Right renal pelvis (tissue), 4 donors: Measurements from ENCODE around the gene PRDX5. TPM values are rescaled to one million over a fixed set of nuclear protein-coding genes. Genes with fewer than 3 reads are reported as not detected.
"Not testable (repeated sequence)": the region's sequence is repeated elsewhere in the genome, so short reads cannot be mapped to it uniquely, and the experiment has no call there.

Experiments used
- DNase-seq, 4 donors: peaks; one replicate each; pipeline ENCODE4 v3.0.0-alpha.2; 2013; ENCODE audit warnings: low read depth in 4 of 4, low spot score in 3 of 4, missing footprints in 1 of 4
- polyA plus RNA-seq, 4 donors: library from polyadenylated mRNA; unstranded; fragments of 120-200 nt; gene quantifications; one replicate each; pipeline ENCODE4 v1.2.1, GENCODE V29; 2013; ENCODE audit not compliant: insufficient read length in 4 of 4

The PRDX5 gene
- polyA plus RNA-seq, 4 donors = 183 to 250 (median 192) TPM

DNA sequence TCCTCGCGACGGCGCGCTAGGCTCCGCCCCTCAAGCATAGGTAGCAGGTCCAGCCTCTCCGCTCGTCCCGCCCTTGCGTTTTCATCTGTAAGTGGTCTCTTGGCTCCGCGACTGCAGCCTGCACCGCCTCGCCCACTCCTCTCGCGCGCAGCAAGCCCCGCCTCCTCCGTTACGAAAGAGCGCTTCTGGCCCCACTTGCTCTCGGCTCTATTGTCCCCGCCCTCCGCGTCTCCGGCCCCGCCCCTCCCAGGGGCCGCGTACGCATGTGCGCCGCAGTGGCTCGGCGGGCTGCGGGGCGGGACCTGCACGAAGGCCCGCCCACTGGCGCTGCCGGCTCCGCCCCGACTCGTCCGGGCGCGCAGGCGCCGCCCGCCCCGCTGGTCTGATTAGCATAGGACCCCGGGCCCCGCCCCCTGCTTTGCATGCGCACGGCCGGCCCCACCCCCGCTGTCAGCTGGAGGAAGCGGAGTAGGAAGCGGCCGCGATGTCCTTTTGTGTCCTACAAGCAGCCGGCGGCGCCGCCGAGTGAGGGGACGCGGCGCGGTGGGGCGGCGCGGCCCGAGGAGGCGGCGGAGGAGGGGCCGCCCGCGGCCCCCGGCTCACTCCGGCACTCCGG is 12.7 kb upstream of the PRDX5 start, which contains the start of gene ESRRA:
TSS of gene ESRRA (plus strand) at position 450 of the 616 bp plus-strand sequence. CDS start 1,656 bp downstream, outside the sequence.
- DNase-seq = peak; percentile 95 to 97 (median 96)

DNA sequence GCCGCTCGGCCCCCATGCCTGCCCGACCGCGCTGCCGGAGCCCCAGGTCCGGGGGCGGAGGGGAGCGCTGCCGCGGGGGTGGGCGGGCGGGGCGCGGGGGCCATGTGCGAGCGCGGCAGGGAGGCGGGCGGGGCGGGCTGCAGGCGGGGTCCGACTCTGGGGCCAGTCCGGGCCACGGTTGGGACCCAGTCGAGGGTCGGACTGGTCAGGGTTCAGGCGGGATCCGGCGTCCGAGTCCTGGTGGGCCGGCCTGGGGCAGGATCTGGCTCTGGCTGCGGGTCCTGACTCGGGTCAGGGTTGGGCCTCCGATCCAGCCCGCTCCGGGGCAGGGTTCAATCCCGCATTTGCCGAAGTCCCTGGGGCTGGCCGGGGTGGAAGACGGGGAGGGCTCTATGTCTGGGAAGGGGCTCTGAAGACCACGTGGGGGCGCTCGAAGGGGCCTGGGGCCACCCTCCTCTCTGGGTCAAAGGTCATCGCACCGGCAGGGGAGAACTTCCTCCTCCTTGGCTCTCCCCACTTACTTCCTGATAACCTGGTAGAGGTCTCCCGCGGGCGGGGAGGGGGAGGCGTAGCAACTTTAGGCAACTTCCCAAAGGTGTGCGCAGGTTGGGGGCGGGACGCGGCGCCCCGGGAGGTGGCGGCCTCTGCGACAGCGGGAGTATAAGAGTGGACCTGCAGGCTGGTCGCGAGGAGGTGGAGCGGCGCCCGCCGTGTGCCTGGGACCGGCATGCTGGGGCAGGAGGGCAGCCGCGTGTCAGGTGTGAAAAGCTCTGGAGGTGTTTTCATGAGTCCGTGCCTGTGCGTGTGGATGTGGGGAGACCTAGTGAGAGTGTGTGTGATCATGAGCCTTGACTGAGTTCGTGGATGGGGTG is 12.0 kb upstream of the PRDX5 start:
- no peak for DNase-seq

DNA sequence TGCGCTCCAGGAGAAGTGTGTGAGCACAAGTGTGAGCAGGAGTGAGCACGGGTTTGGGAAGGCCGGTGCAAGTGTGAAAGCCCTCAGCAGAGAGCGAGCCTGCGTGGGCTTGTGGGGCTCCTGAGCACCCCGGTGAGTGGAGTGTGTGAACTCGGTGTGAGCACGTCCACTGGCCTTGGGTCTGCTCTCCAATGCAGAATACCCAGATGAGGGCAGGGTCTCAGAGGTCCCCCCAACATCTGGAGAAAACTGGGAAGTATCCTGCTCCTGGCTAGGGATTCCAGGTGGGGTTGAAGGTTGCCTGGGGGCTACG is 11.4 kb upstream of the PRDX5 start:
- no peak for DNase-seq

DNA sequence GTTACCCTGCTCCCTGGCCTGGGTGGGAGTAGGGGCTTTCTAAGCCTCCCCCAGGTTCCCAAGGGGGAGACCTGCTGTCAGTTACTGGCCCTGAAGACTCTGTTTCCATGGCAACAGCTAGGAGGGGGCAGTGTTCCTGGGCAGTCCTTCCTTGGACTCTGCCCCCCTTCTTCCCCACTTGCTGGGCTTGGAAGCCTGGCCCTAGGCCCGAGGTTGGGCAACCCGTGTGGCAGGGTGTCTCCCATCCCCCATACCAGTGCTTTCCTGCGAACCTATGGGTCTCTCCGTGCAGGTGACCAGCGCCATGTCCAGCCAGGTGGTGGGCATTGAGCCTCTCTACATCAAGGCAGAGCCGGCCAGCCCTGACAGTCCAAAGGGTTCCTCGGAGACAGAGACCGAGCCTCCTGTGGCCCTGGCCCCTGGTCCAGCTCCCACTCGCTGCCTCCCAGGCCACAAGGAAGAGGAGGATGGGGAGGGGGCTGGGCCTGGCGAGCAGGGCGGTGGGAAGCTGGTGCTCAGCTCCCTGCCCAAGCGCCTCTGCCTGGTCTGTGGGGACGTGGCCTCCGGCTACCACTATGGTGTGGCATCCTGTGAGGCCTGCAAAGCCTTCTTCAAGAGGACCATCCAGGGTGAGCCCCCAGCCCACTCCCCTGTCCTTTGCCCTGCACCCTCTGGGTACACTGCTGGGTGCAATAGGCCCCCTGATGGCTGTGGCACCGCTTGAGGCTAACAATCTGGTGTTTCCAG is 10.9 kb upstream of the PRDX5 start:
- no peak for DNase-seq

DNA sequence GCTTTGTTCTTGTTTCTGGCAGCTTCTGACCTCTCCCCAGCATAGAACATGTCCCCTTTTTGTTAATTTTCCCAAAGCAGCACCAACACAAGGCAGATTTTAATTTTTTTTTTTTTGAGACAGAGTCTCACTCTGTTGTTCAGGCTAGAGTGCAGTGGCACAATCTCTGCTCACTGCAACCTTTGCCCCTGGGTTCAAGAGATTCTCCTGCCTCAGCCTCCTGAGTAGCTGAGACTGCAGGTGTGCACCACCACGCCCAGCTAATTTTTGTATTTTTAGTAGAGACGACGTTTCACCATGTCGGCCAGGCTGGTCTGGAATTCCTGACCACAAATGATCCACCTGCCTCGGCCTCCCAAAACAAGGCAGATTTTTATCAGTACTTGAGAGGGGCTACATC is 10.1 kb upstream of the PRDX5 start:
- not testable (repeated sequence) for DNase-seq

DNA sequence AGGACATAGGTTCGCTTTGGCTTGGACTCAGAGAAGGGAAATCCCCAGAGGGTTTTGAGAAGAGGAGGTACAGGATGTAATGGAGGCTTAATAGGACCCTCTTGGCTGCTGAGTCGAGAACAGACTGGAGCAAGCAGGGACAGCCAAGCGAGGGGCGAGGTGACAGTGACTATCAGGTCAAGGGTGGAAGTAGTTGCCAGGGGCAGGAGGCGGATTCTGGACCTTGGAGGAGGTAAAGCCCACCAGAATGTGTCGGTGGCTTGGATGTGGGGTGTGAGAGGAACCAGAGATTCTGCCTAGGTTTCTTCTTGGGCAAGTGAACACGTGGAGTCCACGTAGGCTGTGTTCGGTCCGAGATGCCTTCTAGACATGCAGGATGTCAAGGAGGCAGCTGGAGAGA is 5.0 kb upstream of the PRDX5 start:
- DNase-seq = no peak

DNA sequence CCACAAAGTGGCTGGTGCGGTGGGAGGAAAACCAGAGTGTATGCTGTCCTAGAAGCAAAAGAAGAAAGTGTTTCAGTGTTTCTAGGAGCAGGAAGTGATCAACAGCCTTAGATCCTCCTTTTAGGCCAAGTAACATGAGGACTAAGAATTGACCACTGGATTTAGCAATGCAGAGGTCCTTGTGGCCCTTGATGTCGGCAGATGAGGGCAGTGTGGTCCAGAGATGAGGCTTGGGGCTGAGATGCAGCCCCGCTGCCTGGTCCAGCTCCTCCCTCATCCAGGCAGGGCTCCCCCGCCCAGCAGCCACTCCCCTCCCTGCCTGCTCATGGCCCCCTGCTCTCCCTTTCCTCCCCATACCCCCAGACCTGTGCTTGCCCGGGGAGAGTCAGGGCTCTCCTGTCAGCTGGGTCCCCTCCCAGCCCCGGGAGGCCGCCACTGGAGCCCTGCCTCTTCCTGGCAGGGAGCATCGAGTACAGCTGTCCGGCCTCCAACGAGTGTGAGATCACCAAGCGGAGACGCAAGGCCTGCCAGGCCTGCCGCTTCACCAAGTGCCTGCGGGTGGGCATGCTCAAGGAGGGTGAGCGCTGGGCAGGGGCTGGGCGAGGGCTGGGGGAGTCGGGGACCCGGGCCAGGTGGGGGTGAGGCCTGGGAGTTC is 4.3 kb upstream of the PRDX5 start:
- no peak for DNase-seq

DNA sequence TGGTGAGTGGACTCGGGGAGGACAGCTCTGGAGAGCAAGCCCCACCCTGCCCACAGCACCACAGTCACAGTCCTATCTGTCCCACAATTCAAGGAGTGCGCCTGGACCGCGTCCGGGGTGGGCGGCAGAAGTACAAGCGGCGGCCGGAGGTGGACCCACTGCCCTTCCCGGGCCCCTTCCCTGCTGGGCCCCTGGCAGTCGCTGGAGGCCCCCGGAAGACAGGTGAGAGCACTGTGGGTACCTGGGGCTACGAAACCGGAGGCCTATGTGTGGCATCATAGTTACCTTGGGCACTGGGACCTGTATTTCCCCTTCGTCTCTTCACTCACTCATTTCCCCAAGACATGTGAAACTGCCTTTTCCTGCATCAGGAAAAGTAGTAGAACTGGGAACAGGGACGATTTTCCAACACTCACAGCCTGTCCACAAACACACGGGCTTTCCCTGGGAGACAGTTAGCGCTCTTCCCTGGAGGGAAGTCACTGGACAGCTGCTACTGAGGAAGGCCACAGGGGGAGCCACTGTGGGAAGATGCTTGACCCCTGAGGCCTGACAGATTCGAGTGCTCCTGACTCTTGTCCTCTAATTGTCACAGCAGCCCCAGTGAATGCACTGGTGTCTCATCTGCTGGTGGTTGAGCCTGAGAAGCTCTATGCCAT is 3.6 kb upstream of the PRDX5 start:
- no peak for DNase-seq

DNA sequence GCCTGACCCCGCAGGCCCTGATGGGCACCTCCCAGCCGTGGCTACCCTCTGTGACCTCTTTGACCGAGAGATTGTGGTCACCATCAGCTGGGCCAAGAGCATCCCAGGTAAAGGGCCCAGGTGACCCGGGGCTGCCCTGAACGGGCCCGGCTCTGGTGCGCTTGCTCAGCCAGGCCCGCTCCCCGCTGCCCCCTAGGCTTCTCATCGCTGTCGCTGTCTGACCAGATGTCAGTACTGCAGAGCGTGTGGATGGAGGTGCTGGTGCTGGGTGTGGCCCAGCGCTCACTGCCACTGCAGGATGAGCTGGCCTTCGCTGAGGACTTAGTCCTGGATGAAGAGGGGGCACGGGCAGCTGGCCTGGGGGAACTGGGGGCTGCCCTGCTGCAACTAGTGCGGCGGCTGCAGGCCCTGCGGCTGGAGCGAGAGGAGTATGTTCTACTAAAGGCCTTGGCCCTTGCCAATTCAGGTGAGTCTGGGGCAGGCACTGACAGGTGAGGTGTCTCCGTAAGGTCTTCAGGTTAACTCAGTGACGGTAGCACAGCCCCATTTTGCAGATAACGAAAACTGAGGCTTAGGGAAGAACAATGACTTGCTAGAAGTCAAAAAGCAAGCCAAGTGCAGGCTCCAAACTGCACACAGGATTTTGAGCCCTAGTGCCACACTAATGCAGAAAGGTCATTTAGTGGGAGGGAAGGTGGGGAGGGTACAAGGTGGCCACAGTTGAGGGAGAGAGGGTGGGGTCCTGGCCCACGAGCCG is 2.9 kb upstream of the PRDX5 start:
- DNase-seq = no peak

DNA sequence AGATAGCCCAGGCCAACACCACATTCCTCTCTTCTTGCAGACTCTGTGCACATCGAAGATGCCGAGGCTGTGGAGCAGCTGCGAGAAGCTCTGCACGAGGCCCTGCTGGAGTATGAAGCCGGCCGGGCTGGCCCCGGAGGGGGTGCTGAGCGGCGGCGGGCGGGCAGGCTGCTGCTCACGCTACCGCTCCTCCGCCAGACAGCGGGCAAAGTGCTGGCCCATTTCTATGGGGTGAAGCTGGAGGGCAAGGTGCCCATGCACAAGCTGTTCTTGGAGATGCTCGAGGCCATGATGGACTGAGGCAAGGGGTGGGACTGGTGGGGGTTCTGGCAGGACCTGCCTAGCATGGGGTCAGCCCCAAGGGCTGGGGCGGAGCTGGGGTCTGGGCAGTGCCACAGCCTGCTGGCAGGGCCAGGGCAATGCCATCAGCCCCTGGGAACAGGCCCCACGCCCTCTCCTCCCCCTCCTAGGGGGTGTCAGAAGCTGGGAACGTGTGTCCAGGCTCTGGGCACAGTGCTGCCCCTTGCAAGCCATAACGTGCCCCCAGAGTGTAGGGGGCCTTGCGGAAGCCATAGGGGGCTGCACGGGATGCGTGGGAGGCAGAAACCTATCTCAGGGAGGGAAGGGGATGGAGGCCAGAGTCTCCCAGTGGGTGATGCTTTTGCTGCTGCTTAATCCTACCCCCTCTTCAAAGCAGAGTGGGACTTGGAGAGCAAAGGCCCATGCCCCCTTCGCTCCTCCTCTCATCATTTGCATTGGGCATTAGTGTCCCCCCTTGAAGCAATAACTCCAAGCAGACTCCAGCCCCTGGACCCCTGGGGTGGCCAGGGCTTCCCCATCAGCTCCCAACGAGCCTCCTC is 2.0 kb upstream of the PRDX5 start:
- DNase-seq = not testable (repeated sequence)

DNA sequence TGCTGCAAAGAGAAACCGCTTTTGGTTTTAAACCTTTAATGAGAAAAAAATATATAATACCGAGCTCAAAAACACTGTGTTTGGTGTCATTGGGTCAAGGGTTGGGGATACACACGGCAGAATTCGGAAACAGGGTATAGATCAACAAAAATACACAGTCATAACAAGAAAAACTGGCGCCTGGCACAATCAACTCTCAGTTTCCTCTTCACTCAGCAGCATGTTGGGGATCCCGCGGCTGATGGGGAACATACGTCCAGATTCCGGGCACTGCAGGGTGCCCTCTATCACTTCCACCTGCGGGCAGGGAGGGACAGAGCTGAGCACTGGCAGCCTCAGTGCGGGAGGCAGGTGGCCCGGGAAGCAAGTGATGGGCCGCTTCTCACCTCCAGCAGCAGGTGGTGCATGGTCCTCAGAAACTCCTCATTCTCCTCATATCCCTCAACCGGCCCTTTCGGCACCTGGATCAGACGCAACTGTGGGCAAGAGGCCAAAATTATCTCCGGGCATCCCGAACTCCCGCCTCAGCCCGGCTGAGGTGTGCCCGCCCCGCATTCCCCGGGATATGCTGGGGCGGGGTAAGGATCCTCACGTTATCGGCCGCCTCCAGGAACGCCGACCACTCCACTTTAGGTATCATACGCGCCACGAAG is 1.1 kb upstream of the PRDX5 start:
- DNase-seq = no peak

DNA sequence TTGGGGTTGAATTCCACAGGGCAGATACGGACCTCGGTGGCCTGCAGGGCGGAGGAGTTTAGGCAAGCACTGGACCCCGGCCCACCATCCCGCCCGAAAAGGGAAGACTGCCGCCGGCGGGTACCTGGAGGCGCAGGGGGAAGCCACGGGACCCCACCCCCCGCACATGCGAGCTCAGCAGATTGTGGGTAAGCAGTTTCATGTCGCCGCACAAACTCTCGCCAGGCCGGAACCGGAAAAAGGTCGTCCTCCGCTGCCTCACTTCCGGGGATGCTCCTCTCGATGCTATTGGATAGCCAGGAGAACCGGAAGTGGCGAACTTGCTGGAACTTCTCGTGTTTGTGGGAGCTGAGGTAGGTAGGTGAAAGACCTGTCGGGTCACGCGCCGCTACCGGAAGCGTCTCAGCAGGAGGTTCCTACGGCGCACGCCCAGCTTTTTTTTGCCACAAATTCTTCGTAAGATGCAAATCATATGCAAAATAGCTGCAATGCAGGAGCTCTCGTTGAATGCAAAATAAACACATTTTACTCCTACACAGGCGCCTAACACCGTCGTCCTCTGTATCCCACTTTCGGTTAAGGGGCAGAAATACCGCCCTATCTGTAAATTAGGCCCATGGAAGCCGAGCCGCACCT is 478 bp upstream of the PRDX5 start, which contains the start of gene TRMT112:
TSS of gene TRMT112 (minus strand) at position 235 of the 636 bp plus-strand sequence. CDS start at position 202, 33 bp downstream.
- peak; percentile 86 to 96 (median 93) for DNase-seq

DNA sequence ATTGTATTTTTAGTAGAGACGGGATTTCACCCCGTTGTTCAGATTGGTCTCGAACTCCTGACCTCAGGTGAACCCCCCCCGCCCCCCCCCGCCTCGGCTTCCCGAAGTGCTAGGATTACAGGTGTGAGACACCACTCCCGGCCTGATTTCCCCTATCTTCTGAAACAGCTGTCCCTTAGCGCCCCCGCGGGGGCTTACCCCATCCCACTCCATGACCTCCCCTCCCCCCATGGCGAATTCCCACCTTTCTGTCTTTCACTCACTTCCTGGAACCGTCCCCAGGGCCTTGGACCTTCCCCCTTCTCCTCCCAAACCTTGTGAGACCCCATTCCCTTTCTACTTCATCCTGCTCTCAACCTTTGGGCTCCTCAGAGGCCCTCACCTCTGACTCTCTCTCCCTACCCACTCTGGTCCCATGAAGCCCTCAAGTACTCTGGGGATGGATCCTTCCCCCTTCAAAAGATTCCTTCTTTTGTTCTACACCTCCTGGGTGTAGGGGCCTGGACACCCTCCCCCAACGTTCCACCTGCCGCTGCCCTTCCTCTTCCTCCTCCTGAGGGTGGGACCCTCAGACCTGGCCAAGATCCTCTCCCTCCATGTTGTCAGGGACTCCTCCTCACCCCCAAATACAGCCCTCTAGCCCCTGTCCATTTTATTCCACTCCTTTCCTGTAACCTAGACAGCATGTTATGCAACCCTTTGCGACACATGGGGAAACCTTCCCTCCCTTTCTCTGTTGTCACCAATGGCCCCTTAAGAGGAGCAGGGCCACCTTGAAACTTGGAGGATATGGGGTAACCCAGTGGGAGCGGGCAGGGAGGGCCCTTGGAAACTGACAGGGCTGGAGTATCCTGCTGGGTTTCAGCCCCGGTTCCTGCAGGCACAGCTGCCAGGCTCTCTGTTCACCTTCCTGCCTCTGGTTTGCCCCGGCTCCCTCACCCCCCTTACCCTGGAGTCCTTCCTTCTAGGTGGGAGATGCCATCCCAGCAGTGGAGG is 1.1 kb downstream of the PRDX5 start:
- no peak for DNase-seq

DNA sequence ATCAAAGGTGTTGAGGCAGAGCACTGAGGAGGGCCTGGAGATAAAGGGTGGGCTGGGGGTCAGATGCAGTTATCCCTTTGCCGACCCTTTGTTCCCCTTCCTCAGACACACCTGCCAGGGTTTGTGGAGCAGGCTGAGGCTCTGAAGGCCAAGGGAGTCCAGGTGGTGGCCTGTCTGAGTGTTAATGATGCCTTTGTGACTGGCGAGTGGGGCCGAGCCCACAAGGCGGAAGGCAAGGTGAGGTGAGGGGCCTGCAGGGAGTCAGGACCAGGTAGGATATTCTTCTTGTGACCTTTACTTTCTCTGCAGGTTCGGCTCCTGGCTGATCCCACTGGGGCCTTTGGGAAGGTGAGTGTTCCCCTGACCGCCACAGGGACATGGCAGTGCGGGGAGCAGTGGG is 2.6 kb downstream of the PRDX5 start:
- no peak for DNase-seq

DNA sequence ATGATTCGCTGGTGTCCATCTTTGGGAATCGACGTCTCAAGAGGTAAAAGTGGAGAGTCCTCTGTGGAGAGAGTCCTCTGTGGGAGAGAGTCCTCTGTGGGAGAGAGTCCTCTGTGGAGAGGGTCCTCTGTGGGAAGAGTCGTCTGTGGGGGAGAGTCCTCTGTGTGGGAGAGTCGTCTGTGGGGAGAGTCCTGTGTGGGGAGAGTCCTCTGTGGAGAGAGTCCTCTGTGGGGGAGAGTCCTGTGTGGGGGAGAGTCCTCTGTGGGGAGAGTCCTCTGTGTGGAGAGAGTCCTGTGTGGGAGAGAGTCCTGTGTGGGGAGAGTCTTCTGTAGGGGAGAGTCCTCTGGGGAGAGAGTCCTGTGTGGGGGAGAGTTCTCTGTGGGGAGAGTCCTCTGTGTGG is 3.1 kb downstream of the PRDX5 start:
- DNase-seq = no peak

DNA sequence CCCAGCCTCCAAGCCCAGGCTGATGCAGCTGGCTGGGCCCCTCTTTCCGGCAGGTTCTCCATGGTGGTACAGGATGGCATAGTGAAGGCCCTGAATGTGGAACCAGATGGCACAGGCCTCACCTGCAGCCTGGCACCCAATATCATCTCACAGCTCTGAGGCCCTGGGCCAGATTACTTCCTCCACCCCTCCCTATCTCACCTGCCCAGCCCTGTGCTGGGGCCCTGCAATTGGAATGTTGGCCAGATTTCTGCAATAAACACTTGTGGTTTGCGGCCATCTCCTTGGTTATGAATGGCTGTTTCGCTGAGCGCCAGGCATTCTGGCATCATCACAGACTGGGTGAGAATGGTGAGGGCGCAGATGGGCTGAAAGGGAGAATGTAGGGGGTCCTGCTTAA is 3.6 kb downstream of the PRDX5 start:
- no peak for DNase-seq

DNA sequence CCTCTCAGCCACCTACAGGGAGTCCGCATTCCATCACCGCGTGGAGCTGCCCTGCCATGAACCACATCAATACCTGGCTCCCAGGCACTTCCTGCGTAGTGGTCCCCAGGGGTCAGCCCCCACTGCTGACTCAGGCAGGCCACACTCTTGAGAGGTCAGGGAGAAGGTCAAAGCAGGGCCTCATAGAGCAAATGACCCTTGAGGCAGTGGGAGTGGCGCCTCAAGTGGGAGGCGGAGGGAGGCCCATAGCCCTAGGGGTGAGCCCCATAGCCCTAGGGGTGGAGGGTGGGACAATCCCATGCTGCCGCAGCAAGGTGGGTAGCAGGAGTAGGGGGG is 5.0 kb downstream of the PRDX5 start:
- DNase-seq = no peak
